GM19455 (cell line): ENCODE measurements around the gene ISM2.
A peak's percentile ranks its signal among the peaks of the same experiment; 100 is the strongest.

Source experiments
- ATAC-seq: cut with Tn5 transposase; IDR thresholded peaks from one replicate; pipeline ENCODE4 v1.9.1; 2021; ENCODE audit not compliant: unreplicated experiment

The ISM2 gene

DNA sequence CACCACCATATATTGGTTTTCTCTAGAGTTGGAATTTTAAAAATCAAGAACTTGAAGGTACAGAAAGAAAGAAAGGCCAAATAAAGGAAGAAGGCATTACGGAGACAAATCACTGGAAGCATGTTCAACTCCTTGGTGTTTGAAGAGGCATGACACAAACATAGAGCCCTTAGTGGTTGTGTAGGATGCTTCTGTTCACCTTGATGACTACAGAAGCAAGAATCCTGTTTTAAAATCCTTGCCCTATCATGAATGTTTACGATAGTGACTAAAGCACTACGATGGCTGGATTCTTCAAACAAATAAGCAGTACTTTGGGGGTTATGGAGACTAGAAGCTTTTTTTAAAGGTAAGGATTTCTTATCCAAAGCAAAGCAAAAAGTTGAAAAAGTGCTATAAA, 10.3 kb upstream of the ISM2 start:
- ATAC-seq = no peak

DNA sequence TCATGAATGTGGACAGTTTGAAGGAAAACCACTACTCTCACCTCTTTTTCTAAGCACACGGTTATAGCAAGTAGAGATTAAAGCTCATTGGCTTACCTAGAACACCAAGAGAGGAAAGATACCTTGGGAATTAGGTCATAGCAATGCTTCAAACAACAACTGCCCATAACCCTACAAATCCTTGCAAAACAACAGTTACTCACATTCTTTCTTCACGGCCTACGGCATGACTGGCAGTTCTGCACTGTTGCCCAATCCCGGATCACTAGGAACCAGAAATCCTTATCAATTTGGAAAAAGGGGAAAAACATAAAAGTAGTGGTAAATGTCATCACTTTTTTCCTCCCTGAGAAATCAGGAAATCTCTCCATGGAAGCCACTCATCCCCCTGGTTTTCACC, 9.6 kb upstream of the ISM2 start:
- no peak for ATAC-seq

DNA sequence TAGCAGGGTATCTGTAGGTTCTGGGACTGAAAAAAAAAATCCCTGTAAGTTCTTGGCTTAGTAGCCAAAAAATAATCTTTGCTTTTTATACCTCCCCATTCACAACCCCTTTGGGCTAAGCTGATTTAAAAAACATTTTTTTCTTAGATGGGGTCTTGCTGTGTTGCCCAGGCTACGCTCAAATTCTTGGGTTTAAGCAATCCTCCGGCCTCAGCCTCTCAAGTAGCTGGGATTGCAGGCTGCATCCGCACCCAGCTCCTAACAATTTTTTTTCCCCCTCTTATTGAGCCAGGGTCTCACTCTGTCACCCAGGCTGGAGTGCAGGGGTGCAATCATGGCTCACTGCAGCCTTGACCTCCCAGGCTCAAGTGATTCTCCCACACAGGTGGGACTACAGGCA, 9.1 kb upstream of the ISM2 start:
- ATAC-seq = no peak

DNA sequence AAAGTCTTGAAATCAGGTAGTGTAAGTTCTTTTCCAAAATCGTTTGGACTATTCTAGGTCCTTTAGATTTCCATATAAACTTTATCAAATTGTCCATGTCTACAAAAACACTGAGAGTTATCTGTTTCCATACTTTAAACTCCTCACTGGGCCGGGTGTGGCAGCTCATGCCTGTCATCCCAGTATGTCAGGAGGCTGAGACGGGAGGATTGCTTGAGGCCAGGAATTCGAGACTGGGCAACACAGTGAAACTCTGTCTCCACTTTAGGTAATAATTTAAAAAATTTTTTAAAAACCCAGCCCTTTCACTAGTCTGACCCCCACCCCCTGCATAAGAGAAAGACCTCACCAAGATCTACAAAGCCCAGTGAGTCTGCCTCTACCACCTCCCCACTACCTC, 6.4 kb upstream of the ISM2 start:
- ATAC-seq = no peak

DNA sequence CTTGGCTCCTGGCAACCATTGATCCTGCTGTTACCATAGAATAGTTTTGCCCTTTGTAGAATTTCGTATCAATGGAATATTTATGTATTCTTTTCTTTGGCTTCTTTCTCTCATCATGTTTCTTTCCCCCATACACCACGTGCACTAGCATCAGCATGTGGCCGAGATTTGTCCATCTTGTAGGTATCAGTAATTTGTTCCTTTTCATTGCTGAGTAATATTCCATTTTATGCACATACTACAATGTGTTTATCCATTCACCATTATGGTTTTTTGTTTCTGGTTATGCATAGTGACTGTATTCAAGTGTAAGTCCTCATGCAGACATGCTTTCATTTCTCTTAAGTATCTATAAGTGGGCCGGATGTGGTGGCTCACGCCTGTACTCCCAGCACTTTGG, 4.5 kb upstream of the ISM2 start:
- no peak for ATAC-seq

DNA sequence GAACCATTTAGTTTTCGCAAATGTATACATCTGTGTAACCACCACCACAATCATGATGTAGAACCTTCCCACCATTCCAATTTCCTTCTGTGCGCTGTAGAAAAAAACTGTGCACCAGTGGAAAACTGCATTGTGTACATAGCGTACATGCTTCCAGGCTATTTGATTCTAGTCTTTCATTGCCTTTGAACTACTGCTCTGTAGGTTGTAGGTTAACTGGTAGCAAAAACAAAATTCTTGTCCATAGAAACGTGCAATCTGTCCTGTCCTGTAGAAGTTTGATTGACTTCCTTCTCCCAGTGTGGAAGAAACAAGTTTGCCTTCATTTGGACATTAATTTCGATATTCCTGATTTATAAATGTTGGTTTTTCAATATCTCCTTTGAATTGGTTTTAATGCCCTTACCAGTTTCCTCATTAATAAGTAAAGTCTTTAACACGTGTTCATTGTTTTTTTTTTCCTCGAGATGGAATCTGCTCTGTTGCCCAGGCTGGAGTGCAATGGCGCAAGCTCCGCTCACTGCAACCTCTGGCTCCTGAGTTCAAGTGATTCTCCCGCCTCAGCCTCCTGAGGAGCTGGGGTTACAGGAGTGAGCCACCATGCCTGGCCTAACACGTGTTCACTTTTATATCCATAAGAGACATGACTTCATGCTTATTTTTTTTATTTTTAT, 3.6 kb upstream of the ISM2 start:
- ATAC-seq = no peak

DNA sequence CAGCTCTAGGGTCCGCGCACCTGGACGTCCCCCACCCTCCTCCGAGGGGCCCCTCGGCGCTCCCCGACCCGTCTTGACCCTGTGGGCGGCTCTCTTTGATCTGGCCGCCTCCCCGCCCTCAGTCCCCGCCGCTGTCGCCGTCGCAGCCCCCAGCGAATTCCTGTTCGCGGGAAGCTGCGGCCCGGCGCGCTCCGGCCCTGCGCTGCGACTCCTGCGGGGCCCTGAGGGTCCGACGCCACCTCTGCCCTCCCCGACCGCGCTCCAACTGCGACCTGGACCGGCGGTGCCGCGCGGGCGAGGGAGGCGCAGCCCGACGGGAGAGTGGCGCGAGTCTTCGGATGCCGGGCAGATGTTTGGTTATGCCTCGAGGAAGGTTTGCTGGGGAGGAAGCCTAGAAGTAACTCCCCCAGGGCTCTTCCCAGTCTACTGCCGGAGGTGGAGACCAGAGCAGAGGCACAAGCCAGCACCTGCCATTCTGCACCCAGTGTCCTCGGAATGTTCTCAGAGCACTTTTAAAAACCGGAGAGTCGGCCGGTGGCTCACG, 440 bp upstream of the ISM2 start:
- ATAC-seq = peak; percentile 30

DNA sequence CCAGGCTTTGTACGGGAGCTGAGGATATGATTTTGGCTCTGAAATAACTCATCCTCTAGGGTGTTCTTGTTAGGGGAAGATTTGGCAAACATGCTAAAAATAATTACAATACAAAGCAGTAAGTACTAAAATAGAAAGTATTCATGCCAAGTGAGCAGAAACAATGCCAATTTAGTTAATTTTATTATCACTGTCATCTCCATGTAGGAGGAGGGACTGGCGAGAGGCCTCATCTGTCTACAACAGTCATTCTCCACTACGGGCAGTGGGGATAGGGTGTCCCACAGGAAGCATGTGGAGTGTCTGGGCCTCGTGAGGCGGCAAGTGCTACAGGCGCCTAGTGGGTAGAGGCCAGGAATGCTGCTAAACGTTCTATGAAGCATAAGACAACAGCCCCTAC, 3.3 kb downstream of the ISM2 start:
- ATAC-seq = no peak

DNA sequence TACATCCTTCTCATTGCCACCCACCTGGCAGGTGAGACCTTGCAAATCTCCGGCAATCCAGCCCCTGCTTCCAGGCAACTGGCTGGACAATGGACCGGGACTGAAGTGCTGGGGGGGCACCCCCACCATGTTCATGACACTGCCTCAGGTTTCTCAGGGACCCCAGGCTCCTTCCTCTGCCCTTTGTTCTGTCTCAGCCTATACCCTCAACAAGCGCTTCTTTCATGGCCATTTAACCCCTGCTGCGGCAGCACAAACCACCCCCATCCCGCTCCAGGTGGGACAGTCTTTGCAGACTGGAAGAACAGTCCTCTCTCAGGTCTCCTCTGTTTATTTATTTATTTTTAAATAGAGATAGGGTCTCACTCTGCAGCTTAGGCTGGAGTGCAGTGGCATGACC, 7.6 kb downstream of the ISM2 start:
- ATAC-seq = no peak

DNA sequence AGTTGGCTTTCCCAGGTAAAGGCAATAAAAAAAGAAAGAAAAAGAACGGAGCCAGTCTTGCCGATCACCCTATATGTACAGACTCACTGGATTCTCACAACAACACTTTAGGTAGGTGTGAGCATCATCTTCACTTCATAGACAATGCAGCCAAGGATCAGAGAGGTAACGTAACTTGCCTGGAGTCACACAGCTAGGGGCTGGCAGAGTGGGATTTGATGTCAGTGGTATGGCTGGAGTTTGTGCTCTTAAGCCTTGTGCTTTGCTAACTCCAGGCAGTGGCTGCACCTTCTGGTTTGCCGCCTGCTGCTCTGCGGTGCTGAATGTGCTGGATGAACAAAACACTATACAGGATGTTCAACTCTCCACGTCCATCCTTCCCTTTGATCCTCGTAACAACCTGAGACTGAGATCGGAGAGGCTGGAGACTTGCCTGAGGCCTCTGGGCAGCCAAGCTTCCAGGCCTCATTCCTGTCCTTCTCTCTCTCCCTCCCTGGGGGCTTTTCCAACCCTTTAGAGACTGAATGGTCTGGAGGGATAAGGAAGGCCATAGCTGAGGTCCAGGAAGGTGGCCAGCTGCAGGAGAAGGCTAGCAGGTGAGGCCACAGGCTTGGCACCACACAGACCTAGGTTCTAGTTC, 8.1 kb downstream of the ISM2 start:
- no peak for ATAC-seq

DNA sequence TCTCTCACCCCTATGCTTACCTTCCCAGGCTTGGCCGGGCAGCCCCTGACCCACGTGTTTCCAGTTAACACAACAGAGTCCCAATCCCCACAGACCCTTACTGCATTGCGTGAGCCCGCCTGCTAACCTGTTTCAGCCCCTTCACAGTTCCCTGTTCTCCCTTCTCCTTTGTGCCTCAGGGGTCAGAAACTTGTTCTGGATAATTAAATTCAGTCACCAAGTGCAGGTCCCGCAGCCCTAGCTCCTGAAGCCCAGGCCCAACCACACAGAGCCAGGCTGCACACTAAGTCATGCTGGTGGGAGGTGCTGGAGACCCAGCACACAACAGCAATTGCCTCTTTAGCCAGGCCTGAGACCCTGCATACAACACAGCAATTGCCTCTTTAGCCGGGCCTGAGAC, 9.6 kb downstream of the ISM2 start:
- no peak for ATAC-seq

DNA sequence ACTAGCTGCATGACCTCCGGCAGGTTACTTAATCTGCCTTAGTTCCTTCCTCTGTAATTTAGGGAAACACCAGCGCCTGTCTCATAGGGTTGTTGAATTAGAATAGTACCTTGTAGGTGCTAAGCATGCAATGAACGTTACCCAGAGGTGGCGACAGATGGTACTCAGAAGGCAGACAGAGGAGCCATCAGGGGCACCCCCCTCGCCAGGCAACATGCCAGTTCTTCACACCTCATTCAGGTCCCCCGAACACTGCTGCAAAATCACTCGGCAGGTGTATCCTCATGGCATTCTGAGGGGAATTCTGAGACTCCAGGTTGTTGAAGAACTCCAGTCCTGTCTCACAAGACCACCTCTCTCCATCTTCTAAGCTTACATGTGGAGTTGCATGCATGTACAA, 10.1 kb downstream of the ISM2 start:
- no peak for ATAC-seq

DNA sequence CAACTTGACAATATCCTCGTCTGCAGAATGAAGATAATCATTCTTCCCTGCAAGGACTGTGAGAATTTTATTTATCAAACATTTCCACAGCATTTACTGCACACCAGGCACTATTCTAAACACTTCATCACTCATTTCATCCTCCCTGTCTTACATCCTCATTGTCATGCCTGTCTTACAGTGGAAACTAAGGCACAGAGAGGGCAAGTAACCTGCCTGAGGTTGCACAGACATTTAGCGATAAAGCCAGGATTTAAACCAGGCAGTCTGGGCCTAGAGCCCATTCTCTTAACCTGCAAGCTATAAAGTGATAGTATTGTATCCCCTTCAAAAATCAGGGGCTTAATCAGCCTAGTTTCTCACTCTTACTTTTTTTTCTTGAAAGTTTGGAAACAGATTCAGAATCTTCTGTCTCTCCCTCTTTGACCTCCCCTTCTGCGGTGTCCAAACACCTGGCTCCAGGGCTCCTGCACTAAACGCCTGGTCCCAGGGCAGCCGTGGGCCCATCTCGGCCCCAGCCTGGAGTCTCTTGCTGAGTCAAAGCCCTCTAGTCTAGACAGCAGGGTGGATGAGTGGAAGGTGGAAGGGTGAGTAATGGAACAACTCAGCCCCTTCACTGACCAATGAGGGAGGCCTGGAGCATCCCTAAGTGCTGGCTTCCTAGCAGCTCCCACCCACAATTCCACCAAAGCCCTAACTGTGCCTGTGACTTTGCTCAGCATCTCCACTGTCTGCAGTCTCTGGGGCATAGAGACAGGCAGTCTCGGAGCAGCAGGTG, 12.5 kb downstream of the ISM2 start:
- ATAC-seq = no peak

DNA sequence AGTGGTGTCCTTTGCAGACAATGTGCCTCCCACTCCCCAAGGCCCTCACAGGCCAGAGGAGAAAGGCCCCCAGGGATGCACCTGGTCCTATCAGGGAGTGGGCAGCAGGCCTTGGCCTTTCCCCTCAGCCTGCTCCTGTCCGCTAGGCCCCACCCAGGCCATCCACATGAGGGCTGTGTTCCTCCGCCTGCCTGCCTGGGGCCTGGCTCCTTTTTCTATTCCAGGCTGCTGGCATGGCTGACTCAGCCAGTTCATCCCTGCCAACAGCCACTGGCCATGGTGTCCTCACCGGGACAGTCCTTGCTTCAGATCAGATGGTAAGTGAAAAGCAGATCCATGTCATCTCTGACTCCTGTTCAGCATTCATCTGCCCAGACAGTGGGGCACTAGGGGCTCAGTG, 13.4 kb downstream of the ISM2 start:
- no peak for ATAC-seq

DNA sequence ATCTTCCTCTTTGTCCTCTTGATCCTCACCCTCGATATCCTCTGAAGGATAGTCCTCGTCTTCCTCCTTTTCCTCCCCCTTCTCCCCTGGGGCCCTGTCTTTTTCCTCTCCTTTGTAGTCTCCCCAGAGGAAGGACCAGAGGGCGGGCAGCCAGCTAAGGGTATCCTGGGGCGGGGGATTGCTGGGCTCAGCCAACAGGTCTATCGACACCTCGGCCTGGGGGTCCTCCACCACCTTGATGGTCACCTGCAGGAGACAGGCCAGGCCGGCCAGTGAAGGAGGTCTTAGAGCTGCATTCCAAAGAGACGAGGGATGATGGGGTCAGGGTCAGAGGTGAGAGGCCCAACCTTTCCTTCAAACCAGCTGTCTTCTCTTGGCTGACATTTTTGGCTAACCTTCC, 16.2 kb downstream of the ISM2 start:
- ATAC-seq = no peak

DNA sequence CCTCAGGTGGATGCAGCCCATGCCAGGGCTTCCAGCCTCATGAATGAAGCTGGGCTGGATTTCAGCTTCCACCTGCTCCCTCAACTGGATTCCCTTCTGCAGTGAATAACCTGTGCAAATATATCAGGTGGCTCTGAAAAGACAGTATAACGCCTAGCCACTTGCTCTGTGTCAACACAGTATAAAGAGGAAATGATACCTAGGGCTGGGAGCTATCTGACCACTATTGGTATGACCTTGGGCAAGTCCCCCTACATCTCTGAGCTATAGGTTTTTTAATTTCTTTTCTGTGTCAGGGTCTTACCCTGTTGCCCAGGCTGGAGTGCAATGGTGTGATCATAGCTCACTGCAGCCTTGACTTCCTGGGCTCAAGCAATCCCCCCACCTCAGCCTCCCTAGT, 19.8 kb downstream of the ISM2 start:
- peak; percentile 90 for ATAC-seq

DNA sequence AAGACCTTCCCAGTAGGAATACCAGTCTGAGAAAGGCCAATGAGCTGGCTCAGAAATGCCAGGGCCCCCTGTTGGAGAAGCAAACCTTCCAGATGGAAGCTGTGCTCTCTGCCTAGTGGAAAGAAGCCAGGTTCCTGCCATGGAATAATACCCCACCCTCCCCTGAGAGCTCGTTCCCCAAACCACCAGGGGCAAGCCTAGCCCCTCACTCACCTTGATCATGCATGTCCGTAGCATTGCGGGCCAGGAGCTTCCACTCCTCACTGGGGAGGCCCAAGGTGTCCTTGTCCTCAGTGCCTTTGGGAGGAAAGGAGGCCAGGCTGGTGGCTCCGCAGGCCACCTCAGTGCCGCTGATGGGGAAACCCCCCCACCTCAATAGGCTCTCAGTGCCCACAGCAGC, 20.6 kb downstream of the ISM2 start:
- no peak for ATAC-seq

DNA sequence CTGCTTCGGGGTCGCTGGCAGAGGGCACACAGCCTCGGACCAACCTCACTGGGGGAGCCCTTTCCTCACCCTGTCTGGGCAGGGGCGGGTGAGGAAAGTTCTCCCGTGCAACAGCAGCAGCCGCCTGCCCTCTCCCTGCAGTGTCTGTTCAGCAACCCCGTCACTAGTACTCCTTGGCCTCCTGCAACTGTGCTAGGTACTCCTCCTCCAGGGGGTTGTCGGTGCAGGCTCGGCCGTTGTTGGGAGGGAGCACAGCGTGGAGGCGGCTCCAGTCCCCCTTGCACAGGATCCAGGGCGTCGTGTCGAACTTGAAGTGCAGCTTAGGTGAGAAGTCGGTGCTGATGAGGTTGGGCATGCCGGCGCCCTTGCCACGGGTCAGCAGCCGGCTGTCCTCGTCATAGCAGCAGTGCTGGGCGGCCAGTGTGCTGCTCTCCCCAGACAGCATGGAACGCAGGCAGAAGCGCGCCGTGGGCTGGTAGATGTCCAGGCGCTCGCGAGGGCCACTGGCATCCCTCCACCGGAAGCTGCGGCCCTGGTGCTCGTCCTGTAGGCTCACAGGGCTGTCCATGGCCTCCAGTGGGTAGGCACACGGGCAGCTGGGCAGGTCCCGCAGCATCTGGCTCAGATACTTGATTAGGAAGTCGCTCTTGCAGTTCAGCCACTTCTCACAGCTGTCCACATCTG, 23.0 kb downstream of the ISM2 start:
- ATAC-seq = no peak

DNA sequence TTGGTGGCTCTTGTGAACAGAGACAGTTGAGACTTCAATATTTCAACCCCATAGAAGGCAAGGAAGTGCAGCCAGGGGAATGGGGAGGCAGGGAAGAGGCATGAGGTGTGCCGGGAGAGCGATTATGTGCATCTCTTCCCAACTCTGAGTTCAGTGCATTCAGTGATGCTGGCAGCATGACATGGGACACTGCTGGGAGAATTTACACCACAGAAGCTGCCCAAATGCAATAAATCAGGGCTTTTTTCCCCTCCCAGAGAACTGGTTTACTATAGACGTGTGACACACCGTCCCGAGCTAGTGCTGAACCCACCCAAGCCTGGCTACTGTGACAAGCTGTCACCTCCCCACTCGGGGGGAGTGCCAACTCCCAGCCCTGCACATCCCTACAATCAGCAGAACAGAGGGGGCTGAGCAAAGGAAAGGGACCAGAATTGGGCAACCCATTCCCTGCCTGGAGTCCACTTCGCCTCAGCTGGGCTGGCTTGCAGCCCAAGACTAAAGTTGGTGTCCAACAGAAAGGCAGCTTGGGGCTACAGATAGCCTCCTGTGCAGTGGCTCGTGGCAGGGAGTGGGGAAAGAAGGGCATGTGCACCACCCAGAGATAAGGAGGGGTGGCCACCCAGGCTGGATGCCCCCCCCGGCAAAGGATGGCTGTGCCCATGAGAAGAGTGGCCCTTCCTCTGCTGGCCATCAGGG, 24.0 kb downstream of the ISM2 start:
- ATAC-seq = no peak

DNA sequence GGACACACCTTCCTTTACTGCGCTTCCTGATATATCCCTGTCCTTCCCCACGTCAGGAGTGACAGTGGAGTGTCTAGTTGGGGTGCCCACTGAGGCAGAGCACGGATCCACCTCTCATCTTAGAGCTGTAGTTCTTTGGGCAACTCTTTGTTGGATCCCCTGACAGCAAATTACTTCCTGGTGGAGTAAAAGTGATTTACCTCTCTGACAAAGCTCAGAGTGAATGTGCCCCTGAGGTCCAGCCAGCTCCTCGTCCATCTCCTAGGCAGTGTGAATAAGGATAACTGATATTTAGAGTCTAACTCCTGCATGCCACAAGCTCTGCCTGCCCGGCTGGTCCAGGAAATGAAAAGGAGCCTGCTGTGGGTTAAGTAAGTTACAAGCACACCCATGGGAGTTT, 24.7 kb downstream of the ISM2 start:
- no peak for ATAC-seq
